HCT116 (cell line): ENCODE results near the gene DUOXA1. TPM values are rescaled to one million over a fixed set of nuclear protein-coding genes. Genes with fewer than 3 reads are reported as not detected.

Experiments used
- ATAC-seq: fragments of 200-7000 bp; cut with Tn5 transposase; 2 replicates; pipeline ENCODE4 v1.9.1; 2020; ENCODE audit warnings: mild to moderate bottlenecking, moderate library complexity
- BruUV-seq: library from RNA; stranded (reverse); fragments of 400-500 nt; replicated peaks from 2 replicates; lab custom pipeline; 2021; lab: Mats Ljungman, UMichigan
- CTCF ChIA-PET: fragments of 300-600 bp; sonication (Branson Sonifier 250); formaldehyde crosslinking; loops from one replicate; lab custom pipeline; 2021; ENCODE audit warnings: antibody characterized with exemption; lab: Charles Lee
- POLR2A ChIA-PET: fragments of 300-600, 350-600 bp; sonication (Branson Sonifier 250); formaldehyde crosslinking; loops from one replicate; lab custom pipeline; 2021; ENCODE audit warnings: antibody characterized with exemption; lab: Charles Lee
- RAD21 ChIA-PET, 2 experiments: fragments of 300-600 bp; sonication (Branson Sonifier 250); formaldehyde crosslinking; loops; one replicate each; lab custom pipeline; 2023; ENCODE audit warnings: low total read pairs in 2 of 2; ENCODE audit not compliant: uncharacterized antibody in 2 of 2, unreplicated experiment in 2 of 2, low non-redundant PET in 1 of 2; lab: Charles Lee
- DNase-seq: peaks from one replicate; pipeline ENCODE4 v3.0.0-alpha.2; 2010; ENCODE audit warnings: low read depth, low spot score
- H2AFZ ChIP-seq: fragments of 200-600 bp; shearing (Covaris generic), sonication (generic); 2 replicates; pipeline ENCODE4 v1.6.1; 2017; ENCODE audit warnings: low read depth, mixed run types, mixed read lengths, antibody characterized with exemption, low read length; ENCODE audit not compliant: poor library complexity, severe bottlenecking
- H3K27ac ChIP-seq: 2 replicates; pipeline ENCODE4 v1.5.1; 2012; ENCODE audit warnings: low read depth, low read length
- H3K27me3 ChIP-seq: fragments of 200-600 bp; sonication (generic); 2 replicates; pipeline ENCODE4 v1.6.1; 2016; ENCODE audit warnings: mixed run types, low read length, mixed read lengths; ENCODE audit not compliant: insufficient read depth
- H3K36me3 ChIP-seq, 2 experiments: fragments of 200-500 bp in 1 of 2; fragments of 200-600 bp in 1 of 2; sonication (Bioruptor generic) in 1 of 2; sonication (generic) in 1 of 2; 2 replicates each; pipeline versions ENCODE4 v1.5.1 to v1.6.1; 2014 to 2016; ENCODE audit warnings: low read length in 2 of 2, inconsistent platforms in 1 of 2, mixed read lengths in 1 of 2, mixed run types in 1 of 2; ENCODE audit not compliant: insufficient read depth in 2 of 2, control insufficient read depth in 1 of 2
- H3K4me1 ChIP-seq, 2 experiments: fragments of 200-600 bp in 1 of 2; sonication (generic) in 1 of 2; 2 replicates each; pipeline versions ENCODE4 v1.5.1 to v1.6.1; 2012 to 2017; ENCODE audit warnings: low read length in 2 of 2, inconsistent platforms in 1 of 2, mild to moderate bottlenecking in 1 of 2, mixed read lengths in 1 of 2, mixed run types in 1 of 2, moderate library complexity in 1 of 2; ENCODE audit not compliant: insufficient read depth in 2 of 2, control insufficient read depth in 1 of 2
- H3K4me2 ChIP-seq: fragments of 200-600 bp; sonication (generic); 2 replicates; pipeline ENCODE4 v1.6.1; 2017; ENCODE audit warnings: mixed run types, low read length, mixed read lengths
- H3K4me3 ChIP-seq, 2 experiments: fragments of 200-600 bp in 1 of 2; sonication (generic) in 1 of 2; replicated peaks in 1 of 2; 2 replicates each; pipeline ENCODE4 v1.5.1; 2011 to 2016; ENCODE audit warnings: low read length in 2 of 2, control low read depth in 1 of 2, low read depth in 1 of 2, mild to moderate bottlenecking in 1 of 2, mixed read lengths in 1 of 2, mixed run types in 1 of 2
- H3K79me2 ChIP-seq: fragments of 200-600 bp; sonication (generic); 2 replicates; pipeline ENCODE4 v1.6.1; 2017; ENCODE audit warnings: mild to moderate bottlenecking, mixed run types, low read length, moderate library complexity, mixed read lengths; ENCODE audit not compliant: insufficient read depth
- H3K9ac ChIP-seq: fragments of 200-600 bp; sonication (generic); 2 replicates; pipeline ENCODE4 v1.6.1; 2016; ENCODE audit warnings: low read length, mixed read lengths
- H3K9me2 ChIP-seq: fragments of 200-600 bp; sonication (generic), shearing (Covaris generic); 2 replicates; pipeline ENCODE4 v1.6.1; 2017; ENCODE audit warnings: mixed run types, mild to moderate bottlenecking, moderate library complexity; ENCODE audit not compliant: insufficient read depth
- H3K9me3 ChIP-seq, 2 experiments: fragments of 200-500 bp in 1 of 2; fragments of 200-600 bp in 1 of 2; sonication (Bioruptor generic) in 1 of 2; sonication (generic) in 1 of 2; 2 replicates each; pipeline ENCODE4 v1.6.1; 2014 to 2017; ENCODE audit warnings: low read length in 2 of 2, mixed read lengths in 2 of 2, inconsistent platforms in 1 of 2, low read depth in 1 of 2, mild to moderate bottlenecking in 1 of 2, mixed run types in 1 of 2, moderate library complexity in 1 of 2; ENCODE audit not compliant: control insufficient read depth in 1 of 2, insufficient read depth in 1 of 2
- H4K20me1 ChIP-seq: fragments of 200-600 bp; sonication (generic), shearing (Covaris generic); 2 replicates; pipeline ENCODE4 v1.6.1; 2017; ENCODE audit warnings: mixed run types, mild to moderate bottlenecking, moderate library complexity; ENCODE audit not compliant: insufficient read depth
- CEBPB ChIP-seq: IDR thresholded peaks from 2 replicates; pipeline ENCODE4 v1.6.1; 2012; ENCODE audit warnings: low read depth
- EZH2phosphoT487 ChIP-seq: fragments of 200-600 bp; IDR thresholded peaks from 2 replicates; pipeline ENCODE4 v1.6.1; 2018; ENCODE audit warnings: antibody characterized with exemption, borderline replicate concordance
- MAX ChIP-seq: IDR thresholded peaks from 2 replicates; pipeline ENCODE4 v1.6.1; 2012
- POLR2AphosphoS5 ChIP-seq: IDR thresholded peaks from 2 replicates; pipeline ENCODE4 v1.6.1; 2011; ENCODE audit warnings: mild to moderate bottlenecking, low read depth, low read length, moderate library complexity
- RAD21 ChIP-seq: IDR thresholded peaks from 2 replicates; pipeline ENCODE4 v1.6.1; 2012; ENCODE audit warnings: low read depth, mild to moderate bottlenecking
- SRF ChIP-seq: IDR thresholded peaks from 2 replicates; pipeline ENCODE4 v1.6.1; 2012; ENCODE audit warnings: low read depth
- ZFX ChIP-seq: fragments of 450-650 bp; IDR thresholded peaks from 2 replicates; pipeline ENCODE4 v1.6.1; 2017
- intact Hi-C: fragments of 100-400 bp; cut with micrococcal nuclease; formaldehyde crosslinking; loops from 2 replicates; pipeline ENCODE4 v1.10.0; 2022
- total RNA-seq: library from RNA; stranded (reverse); gene quantifications from one replicate; pipeline ENCODE4 v1.2.1, GENCODE V29; 2021; ENCODE audit not compliant: unreplicated experiment

Gene DUOXA1
- total RNA-seq, 1 experiment from 2014 or later: 2.3 TPM

- CTCF ChIA-PET: interaction anchor here (3.0 kb wide), 1 partner anchor 335 kb away, joined by 7 read pairs; no protein-coding TSS in a partner anchor
Observed at GRCh38 chr15:45122719-45123118, 7.0 kb downstream of the DUOXA1 start.

GRCh38 chr15:45121706-45122417, 7.8 kb downstream of the DUOXA1 start:
- Histone ChIP-seq H3K36me3 (no peaks in the 10 kb centered on the region), H3K4me3 (no peak overlapping the region), H3K4me1 (peaks cover 2 to 16% of the 10 kb centered on the region in 2 experiments; a peak in 3 of 4 replicates), H3K9ac (no peak overlapping the region), H3K27ac (no peak overlapping the region), H3K9me3 (no peaks in the 10 kb centered on the region), H3K4me2 (peak overlapping the region; percentile 52), H2AFZ (no peak overlapping the region), H3K79me2 (no peaks in the 10 kb centered on the region), H3K27me3 (no peaks in the 10 kb centered on the region), H4K20me1 (no peaks in the 10 kb centered on the region), H3K9me2 (no peaks in the 10 kb centered on the region)
- ATAC-seq (no peak), DNase-seq (peak; percentile 16)
- no TSS peak for BruUV-seq
- intact Hi-C loops: loop anchor here (10.0 kb wide), 1 partner anchor 157 kb away; no protein-coding TSS in a partner anchor
- ChIA-PET RAD21 (interaction anchor here in 1 of 2 experiments (1.0 kb wide), 1 partner anchor 155 kb away, joined by 3 read pairs; no protein-coding TSS in a partner anchor), CTCF (interaction anchor here (0.6 to 1.3 kb wide), 3 partner anchors 8 to 545 kb away, joined by 3 to 4 read pairs (median 3); partner anchors contain the start of genes DUOX1 and DUOXA1), POLR2A (no interaction called here)
- TF ChIP-seq MAX (no peak), ZFX (no peak), RAD21 (no peak), POLR2AphosphoS5 (no peak)

More at GRCh38 chr15:45122719-45123118, 7.0 kb downstream of the DUOXA1 start:
- ATAC-seq (no peak), DNase-seq (no peak)
- H3K36me3 ChIP-seq: no peaks in the 10 kb centered on the region
- H3K4me3 ChIP-seq: no peak overlapping the region
- no peak overlapping the region for H3K4me2 ChIP-seq
- H3K9me3 ChIP-seq: no peaks in the 10 kb centered on the region
- H4K20me1 ChIP-seq: no peaks in the 10 kb centered on the region
- no peaks in the 10 kb centered on the region for H3K27me3 ChIP-seq
- no peak overlapping the region for H3K9ac ChIP-seq
- TF ChIP-seq SRF (no peak), CEBPB (no peak), EZH2phosphoT487 (no peak)
- H3K9me2 ChIP-seq: no peaks in the 10 kb centered on the region
- no peak overlapping the region for H3K27ac ChIP-seq
- POLR2A ChIA-PET: no interaction called here
- H3K79me2 ChIP-seq: no peaks in the 10 kb centered on the region
- RAD21 ChIA-PET: interaction anchor here in 1 of 2 experiments (1.0 kb wide), 1 partner anchor 154 kb away, joined by 3 read pairs; no protein-coding TSS in a partner anchor
- H3K4me1 ChIP-seq: peaks cover 2 to 15% of the 10 kb centered on the region in 2 experiments; a peak in 3 of 4 replicates
- BruUV-seq: no TSS peak
- intact Hi-C loops: loop anchor here (10.0 kb wide), 1 partner anchor 158 kb away; no protein-coding TSS in a partner anchor
- no peak overlapping the region for H2AFZ ChIP-seq
